HG02642 (cell line): Measurements from ENCODE around the gene TNP1.

Experiments used
- ATAC-seq: cut with Tn5 transposase; IDR thresholded peaks from one replicate; pipeline ENCODE4 v1.9.1; 2021; ENCODE audit warnings: mild to moderate bottlenecking; ENCODE audit not compliant: unreplicated experiment, poor library complexity

Gene TNP1

DNA sequence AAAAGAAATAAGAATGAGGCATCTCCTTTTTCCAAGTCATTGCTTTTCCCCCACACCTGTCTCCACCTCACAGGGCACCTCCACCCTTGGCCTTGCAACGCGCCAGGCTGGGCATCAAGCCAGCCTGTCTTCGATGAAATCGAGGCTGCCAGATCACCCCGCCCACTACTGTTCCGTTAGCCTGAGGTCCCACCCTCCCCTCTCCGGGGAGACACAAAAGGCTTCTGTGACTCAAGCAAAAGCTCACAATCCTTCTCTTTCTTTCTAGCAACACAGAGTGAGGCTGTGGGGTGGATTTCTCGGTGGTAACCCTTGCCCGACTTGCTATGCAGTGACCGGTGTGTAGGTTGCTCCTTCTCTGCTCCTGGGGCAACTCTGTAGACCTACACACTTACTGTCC is 9.9 kb downstream of the TNP1 start:
- no peak for ATAC-seq

DNA sequence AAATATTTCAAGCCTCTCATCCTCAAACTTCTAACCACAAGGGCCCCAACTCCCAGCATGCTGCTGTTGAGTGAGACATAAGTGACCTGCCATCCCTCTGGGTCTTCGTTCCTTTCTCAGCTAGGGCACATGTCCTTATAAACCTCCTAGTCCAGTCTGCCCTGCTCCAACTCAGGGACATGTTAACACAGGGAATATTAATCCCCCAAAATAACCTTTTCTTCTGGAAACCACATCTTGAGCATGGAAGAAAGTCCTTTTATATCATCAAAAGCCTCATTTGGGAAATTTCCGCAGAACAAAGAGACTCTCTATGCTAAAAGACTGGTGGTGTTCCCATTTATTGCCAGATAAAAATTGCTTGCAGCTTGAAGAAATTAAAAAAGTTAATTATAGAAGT is 14.4 kb downstream of the TNP1 start:
- no peak for ATAC-seq

DNA sequence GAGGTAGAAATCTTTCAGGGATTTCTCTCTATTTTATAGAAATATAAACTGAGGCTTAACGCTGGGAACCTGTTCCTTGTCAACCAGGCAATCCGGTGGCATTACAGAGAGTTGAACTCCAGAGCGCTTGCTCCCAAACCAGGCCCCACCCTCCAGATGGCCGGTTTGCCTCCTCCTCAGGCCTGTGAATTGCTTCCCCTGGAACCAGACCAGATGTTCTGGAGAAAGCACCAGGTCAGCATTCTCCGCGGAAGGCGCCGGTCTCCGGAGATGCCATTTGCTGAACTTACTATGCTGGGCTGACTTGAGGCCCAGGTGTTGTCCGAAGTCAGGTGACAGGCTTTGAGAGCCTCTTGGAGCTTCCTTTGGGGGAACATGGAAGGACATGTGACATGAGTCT is 17.2 kb downstream of the TNP1 start:
- no peak for ATAC-seq

DNA sequence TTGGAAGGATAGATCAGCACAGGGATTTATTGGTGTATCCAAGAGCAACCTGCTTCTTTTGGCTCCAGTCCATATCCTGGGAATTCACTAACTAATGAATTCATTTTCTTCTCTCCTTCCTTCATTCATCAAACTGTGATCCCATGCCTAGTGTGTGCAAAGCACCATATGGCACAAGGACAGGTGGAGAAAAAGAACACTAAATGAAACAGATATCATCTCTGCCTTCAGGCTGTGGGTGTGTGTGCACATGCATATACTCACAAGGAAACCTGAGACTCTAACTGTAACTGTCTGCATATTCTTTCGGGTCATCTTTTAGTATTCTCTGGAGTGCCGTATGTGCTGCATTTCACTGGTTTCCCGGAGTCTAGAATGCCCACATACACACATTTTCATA is 20.2 kb downstream of the TNP1 start:
- no peak for ATAC-seq

DNA sequence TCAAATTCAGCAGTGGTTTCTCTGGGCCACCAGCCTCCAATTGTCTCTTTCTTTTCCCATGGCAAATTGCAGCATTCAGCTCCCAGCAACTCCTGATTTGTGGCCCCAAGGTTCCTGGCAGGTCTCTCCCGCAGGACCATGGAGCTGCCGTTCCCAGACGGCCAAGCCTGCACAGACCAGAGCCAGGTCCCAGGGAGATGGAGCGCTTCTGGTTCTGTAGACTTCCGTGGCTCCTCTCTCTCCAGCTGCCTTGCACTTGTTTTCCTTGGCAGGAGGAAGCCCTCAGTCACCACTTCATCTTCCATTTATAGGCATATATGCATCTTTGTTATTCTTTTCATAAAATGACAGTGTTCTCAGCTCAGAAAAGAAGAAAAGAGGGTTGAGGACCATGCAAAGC is 21.7 kb downstream of the TNP1 start:
- ATAC-seq: no peak

DNA sequence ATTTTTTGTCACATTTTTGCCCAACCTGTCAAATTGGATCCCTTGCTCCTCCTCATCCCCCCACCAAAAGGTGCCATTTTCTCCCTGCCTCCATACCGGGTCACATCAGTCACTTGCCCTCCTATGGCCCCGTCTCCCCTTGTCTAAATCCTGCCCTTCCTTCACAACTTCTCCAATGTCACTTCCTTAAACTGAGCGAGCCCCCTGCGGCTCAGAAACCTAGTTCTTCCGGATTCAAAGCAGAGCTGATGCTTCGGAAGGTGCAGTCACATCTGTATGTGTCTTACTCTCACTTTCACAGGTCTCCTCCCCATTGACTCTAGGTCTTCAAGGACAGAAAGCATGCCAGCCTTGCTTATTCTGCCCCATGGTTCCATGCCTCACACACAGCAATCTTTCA is 22.1 kb downstream of the TNP1 start:
- no peak for ATAC-seq

DNA sequence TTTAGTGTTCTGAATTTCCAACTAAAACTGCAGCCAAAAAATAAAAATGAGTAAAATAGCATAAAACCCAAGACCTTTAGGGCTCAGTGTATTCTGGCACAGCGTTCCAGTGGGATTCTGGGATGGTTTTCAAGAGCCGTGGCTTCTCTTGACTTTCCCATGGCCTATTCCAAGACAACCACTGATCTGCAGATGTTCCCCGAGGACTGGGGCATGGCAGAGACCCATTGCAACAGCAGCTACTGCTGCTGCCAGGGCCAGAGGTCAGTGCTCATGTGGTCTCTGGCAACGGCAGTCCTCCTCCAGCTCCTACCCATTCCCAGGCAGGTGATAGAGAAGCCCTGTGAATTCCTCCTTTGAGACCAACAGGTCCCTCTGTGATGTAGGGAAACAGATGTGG is 26.8 kb downstream of the TNP1 start:
- no peak for ATAC-seq

DNA sequence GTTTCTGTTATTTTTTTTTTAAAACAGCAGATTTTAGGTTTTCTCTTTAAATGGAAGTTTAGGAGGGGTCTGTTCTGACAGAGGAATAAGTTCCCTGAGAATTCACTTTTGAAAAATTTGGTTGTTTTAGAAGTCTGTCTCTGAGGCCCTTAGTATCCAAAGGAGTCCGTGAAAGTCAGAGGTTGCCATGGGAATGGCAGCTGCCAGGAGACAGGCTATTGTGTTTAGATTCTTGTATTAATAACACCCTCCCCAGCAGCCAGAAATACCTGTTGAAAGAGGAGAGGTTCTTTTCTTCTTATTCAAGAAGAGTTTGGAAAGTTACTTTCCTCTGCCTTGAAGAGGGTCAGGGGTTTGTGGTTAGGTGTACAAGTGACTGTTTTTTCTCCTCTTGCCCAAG is 29.5 kb downstream of the TNP1 start:
- ATAC-seq: no peak

DNA sequence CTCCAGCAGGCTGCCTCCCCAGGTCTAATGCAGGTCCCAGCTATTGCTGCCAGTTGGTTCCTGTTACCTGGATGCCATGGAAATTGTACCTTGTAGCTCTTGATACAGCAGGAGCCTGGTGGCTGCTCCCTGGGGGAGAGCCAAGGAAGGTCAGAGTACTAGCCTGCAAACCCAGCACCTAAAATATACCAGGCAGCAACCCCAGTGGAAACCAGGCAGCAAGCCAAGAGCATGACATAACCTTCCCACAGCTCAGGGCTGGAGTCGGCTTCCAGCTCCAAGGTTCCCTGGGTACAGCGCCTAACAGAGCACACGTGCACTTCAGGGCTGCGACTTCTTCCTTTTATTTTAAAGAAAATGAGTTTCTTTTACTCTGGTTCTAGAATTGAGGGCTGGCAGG is 30.3 kb downstream of the TNP1 start:
- ATAC-seq: no peak

DNA sequence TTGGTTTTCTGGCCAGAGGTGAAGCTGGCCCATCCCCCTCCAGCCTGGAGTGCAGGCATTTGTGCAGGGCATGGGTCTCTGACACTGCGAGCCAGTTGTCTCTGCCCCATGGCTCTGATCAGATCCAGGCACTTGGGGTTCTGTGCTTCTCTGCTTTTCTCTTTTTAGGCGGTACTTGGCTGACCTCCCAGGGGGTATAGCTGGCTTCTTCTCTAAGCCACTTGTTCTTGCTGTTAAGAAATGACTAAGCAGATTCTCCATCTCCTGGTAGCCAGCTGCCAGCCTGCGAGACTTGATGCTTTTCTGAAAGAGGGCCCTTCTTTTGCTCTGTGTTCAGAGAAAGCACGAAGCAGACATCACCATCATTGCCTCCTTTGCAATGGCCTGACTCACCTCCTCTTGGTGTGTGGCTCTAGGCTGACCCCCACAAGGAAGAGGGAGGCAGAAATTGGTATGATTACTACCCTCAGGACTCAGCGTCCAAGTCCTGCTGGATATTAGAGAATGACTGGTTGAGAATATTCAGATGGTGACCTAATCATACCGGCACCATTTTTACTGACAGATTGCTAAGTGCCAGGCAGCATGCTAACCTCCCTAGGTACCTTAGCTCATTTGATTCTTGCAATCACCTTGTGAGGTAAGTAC is 32.7 kb downstream of the TNP1 start:
- ATAC-seq: no peak

DNA sequence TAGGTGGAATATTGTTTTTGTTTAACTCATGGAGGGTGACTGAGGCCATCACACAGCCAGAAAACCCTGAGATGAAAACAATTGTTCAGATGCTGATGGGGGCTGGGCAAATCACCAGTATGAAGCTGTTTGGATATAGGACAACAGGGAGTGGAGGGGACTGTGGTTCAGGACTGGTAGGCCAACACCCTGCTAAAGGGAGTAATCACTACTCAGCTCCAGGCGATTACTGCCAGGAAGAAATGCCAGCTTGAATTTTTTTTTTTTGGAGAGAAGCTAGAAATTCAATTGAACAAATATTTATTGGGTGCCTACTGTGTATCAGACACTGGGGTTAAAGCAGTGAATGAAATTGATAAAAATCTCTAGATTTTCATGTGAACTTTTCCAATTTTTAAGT is 37.4 kb downstream of the TNP1 start:
- ATAC-seq: no peak

DNA sequence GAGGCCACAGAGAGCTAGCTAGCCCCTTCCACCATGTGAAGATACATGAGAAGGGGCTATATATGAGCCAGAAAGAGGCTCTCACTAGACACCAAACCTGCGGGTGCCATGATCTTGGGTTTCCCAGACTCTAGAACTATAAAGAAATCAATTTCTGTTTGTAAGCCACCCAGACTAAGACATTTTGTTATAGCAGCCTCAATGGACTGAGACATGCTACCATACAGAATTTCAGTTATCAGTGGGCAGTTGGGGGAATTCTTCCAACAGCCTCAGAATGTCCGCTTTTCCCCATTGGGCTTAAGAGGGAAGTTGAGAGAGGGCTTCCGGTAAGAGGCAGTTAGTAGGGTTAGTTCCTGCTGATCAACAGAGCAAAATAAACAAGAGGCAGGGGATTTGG is 39.2 kb downstream of the TNP1 start:
- ATAC-seq: no peak

DNA sequence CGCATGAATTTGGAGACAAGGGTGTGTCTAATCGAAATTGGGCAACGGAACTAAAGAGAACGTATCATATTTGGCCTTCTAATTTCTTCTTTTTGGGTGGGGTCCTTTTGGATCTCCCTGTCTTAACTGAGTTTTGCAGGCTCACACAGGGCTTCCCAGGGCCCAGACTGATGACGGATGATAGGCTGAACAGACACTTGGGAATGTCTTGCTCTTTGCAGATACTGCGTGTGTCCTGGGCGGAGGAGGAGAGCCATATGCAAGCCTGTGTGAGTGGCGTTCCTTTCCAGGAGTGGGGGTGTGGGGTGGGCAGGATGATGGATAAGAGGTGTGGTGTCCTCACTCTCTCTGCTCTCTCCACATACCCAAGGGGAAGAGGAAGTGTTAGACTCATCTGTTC is 40.1 kb downstream of the TNP1 start:
- no peak for ATAC-seq

DNA sequence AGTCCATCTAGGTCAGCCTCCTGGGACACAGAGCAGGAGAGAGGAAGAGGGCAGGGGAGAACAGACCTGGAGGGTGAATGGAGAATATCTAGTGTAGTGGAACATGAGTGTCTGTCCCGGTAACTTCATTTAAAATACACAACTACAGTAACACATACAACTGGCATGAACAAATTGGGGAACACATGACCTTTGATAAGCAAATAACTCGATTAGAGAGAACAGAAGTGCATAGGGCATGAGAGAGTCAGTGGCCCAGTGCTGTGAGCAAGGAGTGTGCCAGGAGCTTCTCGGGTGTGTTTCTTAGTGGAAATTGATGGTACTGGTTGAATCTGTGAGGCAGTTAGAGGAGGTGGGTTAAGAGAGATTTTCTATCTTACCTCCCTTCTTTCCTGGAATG is 40.8 kb downstream of the TNP1 start:
- ATAC-seq: no peak

DNA sequence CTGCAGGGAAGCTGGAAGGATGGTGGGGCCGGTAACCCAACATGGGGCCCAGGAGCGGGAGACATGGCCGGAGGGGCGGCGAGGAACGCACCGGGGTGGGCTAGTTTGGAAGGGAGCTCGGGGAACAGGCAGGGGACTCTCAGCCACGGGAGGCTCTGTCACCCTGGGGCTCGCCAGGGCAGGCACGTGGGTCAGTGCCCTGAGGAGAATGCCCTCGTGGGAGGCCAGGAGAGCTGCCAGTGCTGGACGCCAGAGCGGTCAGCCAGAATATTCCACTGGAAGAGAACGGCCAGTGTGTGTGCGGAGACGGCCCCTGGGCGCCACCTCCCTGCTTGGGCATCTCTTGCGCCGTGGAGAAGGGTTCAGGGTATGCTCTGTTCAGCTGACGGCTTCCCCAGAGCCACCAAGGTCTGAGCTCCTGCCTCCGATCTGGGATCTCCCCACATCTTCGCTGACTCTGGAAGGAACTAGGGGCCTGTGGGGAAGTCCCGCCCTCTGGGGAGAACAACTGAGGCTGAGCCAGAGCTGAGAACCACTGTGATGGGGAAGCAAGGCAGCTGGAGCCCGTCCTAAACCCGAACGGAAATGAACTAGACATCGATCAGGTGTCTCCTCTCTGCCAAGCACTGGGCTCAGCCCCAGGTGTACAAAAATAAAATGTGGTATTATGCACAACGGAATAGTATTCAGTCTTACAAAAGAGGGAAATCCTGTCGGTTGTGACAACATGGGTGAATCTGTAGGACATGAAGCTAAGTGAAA is 49.3 kb downstream of the TNP1 start:
- no peak for ATAC-seq
